Astrocyte (in vitro differentiated cells and primary cell): ENCODE measurements around the gene LRRC10. TPM values are rescaled to one million over a fixed set of nuclear protein-coding genes. Genes with fewer than 3 reads are reported as not detected.

ENCODE experiments used
- DNase-seq: peaks from one replicate; pipeline ENCODE4 v3.0.0-alpha.2; 2010; ENCODE audit warnings: low read depth
- FAIRE-seq: peaks from 2 replicates; lab custom pipeline; 2011; peaks lifted over from hg19 to GRCh38; lab: Jason Lieb, UNC
- H2AFZ ChIP-seq: 2 replicates; pipeline ENCODE4 v1.6.0; 2012; ENCODE audit warnings: low read depth, low read length, inconsistent platforms
- H3K27ac ChIP-seq: 2 replicates; pipeline ENCODE4 v1.5.1; 2011; ENCODE audit warnings: low read depth, low read length, inconsistent platforms
- H3K27me3 ChIP-seq: 2 replicates; pipeline ENCODE4 v1.6.0; 2011; ENCODE audit warnings: low read length, inconsistent platforms; ENCODE audit not compliant: insufficient read depth
- H3K36me3 ChIP-seq: 2 replicates; pipeline ENCODE4 v1.5.1; 2011; ENCODE audit warnings: low read length, inconsistent platforms; ENCODE audit not compliant: insufficient read depth
- H3K4me1 ChIP-seq: 2 replicates; pipeline ENCODE4 v1.5.1; 2011; ENCODE audit warnings: low read length, inconsistent platforms; ENCODE audit not compliant: insufficient read depth
- H3K4me2 ChIP-seq: 2 replicates; pipeline ENCODE4 v1.6.0; 2012; ENCODE audit warnings: low read length, inconsistent platforms
- H3K4me3 ChIP-seq: 2 replicates; pipeline ENCODE4 v1.5.1; 2011; ENCODE audit warnings: low read depth, mild to moderate bottlenecking, low read length, inconsistent platforms; ENCODE audit not compliant: insufficient read depth
- H3K79me2 ChIP-seq: 2 replicates; pipeline ENCODE4 v1.6.0; 2012; ENCODE audit warnings: mild to moderate bottlenecking, low read length, inconsistent platforms; ENCODE audit not compliant: insufficient read depth
- H3K9ac ChIP-seq: 2 replicates; pipeline ENCODE4 v1.6.0; 2012; ENCODE audit warnings: mild to moderate bottlenecking, low read length, inconsistent platforms
- H3K9me3 ChIP-seq: 2 replicates; pipeline ENCODE4 v1.5.1; 2012; ENCODE audit warnings: low read depth, mild to moderate bottlenecking, low read length, inconsistent platforms; ENCODE audit not compliant: insufficient read depth
- H4K20me1 ChIP-seq: 2 replicates; pipeline ENCODE4 v1.6.0; 2012; ENCODE audit warnings: low read length, inconsistent platforms; ENCODE audit not compliant: insufficient read depth
- H3K27ac Mint-ChIP-seq: one replicate; pipeline ENCODE4 v1.8.0; 2021; ENCODE audit warnings: mild to moderate bottlenecking, mixed read lengths; ENCODE audit not compliant: unreplicated experiment
- H3K27me3 Mint-ChIP-seq: one replicate; pipeline ENCODE4 v1.8.0; 2021; ENCODE audit warnings: low read depth, mixed read lengths; ENCODE audit not compliant: unreplicated experiment
- H3K36me3 Mint-ChIP-seq: one replicate; pipeline ENCODE4 v1.8.0; 2021; ENCODE audit warnings: low read depth, mixed read lengths; ENCODE audit not compliant: unreplicated experiment
- H3K4me1 Mint-ChIP-seq: one replicate; pipeline ENCODE4 v1.8.0; 2021; ENCODE audit warnings: low read depth, mixed read lengths; ENCODE audit not compliant: unreplicated experiment
- H3K4me3 Mint-ChIP-seq: one replicate; pipeline ENCODE4 v1.8.0; 2021; ENCODE audit warnings: mild to moderate bottlenecking, moderate library complexity, mixed read lengths; ENCODE audit not compliant: unreplicated experiment
- H3K9me3 Mint-ChIP-seq: one replicate; pipeline ENCODE4 v1.8.0; 2021; ENCODE audit warnings: mild to moderate bottlenecking, mixed read lengths; ENCODE audit not compliant: unreplicated experiment
- CTCF ChIP-seq: IDR thresholded peaks from 2 replicates; pipeline ENCODE4 v1.5.1; 2011; ENCODE audit warnings: low read depth, mild to moderate bottlenecking, inconsistent platforms, low read length, moderate library complexity; ENCODE audit not compliant: insufficient read depth
- EZH2 ChIP-seq: IDR thresholded peaks from 2 replicates; pipeline ENCODE4 v1.6.1; 2012; ENCODE audit warnings: mild to moderate bottlenecking, low read length, inconsistent platforms; ENCODE audit not compliant: insufficient read depth
- total RNA-seq: library from RNA; stranded (reverse); gene quantifications from 2 replicates; pipeline ENCODE4 v1.2.1, GENCODE V29; 2021

The LRRC10 gene
- total RNA-seq, 1 donor from 2014 or later = not detected

DNA sequence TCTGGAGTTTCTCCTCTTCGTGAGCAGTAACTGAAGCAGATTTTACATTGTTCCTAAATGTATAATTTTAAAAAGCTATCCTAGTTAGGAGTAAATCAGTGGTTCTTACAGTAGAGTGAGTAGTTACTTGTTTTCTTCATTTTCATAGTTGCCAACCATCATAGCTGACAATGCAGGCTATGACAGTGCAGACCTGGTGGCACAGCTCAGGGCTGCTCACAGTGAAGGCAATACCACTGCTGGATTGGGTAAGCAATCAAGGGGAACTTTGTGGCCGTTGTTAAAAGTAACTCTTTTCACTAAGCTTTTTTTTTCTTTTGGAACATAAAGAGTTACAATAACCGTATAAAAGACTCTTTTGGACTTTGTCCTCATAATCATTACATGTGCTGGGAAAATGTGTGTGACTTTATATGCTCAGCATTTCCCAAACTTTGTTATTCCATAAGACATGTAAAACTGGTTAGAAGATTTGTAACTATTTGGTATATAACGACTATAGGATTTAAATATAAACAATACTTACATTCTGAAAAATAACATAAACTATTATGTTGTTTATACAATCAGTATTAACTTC is 12.4 kb downstream of the LRRC10 start:
- H3K79me2 ChIP-seq = peaks cover 16% of the 10 kb centered on the region
- no peaks in the 10 kb centered on the region for H3K27me3 ChIP-seq
- no peak for FAIRE-seq
- no peak overlapping the region for H3K4me3 ChIP-seq
- no peak for DNase-seq
- Mint-ChIP-seq H3K9me3 (no peaks in the 10 kb centered on the region), H3K4me3 (no peak overlapping the region), H3K4me1 (no peaks in the 10 kb centered on the region), H3K27me3 (no peaks in the 10 kb centered on the region), H3K36me3 (peaks cover 26% of the 10 kb centered on the region), H3K27ac (no peak overlapping the region)
- peaks cover 42% of the 10 kb centered on the region for H4K20me1 ChIP-seq
- H3K4me1 ChIP-seq = no peaks in the 10 kb centered on the region
- TF ChIP-seq EZH2 (no peak), CTCF (no peak)
- H3K36me3 ChIP-seq = peaks cover 80% of the 10 kb centered on the region
- H2AFZ ChIP-seq = no peak overlapping the region
- no peak overlapping the region for H3K4me2 ChIP-seq
- H3K9me3 ChIP-seq = no peaks in the 10 kb centered on the region
- no peak overlapping the region for H3K27ac ChIP-seq
- no peak overlapping the region for H3K9ac ChIP-seq

- Histone ChIP-seq H3K9me3 (no peaks in the 10 kb centered on the region), H3K27me3 (no peaks in the 10 kb centered on the region), H2AFZ (no peak overlapping the region), H3K27ac (no peak overlapping the region), H3K4me3 (no peak overlapping the region), H3K9ac (no peak overlapping the region), H4K20me1 (peaks cover 46% of the 10 kb centered on the region), H3K36me3 (peaks cover 86% of the 10 kb centered on the region), H3K4me1 (no peaks in the 10 kb centered on the region), H3K4me2 (no peak overlapping the region), H3K79me2 (peaks cover 29% of the 10 kb centered on the region)
- no peak overlapping the region for H3K4me3 Mint-ChIP-seq
- H3K27me3 Mint-ChIP-seq = no peaks in the 10 kb centered on the region
- no peaks in the 10 kb centered on the region for H3K9me3 Mint-ChIP-seq
- no peak overlapping the region for H3K27ac Mint-ChIP-seq
- FAIRE-seq (no peak), DNase-seq (no peak)
- peaks cover 22% of the 10 kb centered on the region for H3K36me3 Mint-ChIP-seq
- no peaks in the 10 kb centered on the region for H3K4me1 Mint-ChIP-seq
- TF ChIP-seq CTCF = no peak
- TF ChIP-seq EZH2 = no peak
These were observed 15.0 kb downstream of the LRRC10 start for GRCh38 chr12:69595689-69596088.

GRCh38 chr12:69589082-69589481 is 21.6 kb downstream of the LRRC10 start:
- Histone ChIP-seq H3K4me1 (no peaks in the 10 kb centered on the region), H3K36me3 (peaks cover 67% of the 10 kb centered on the region), H3K4me3 (no peak overlapping the region), H3K9me3 (no peaks in the 10 kb centered on the region), H3K4me2 (no peak overlapping the region), H3K9ac (no peak overlapping the region), H3K27ac (no peak overlapping the region), H4K20me1 (peaks cover 39% of the 10 kb centered on the region), H3K79me2 (peaks cover 70% of the 10 kb centered on the region), H3K27me3 (no peaks in the 10 kb centered on the region), H2AFZ (no peak overlapping the region)
- no peak overlapping the region for H3K4me3 Mint-ChIP-seq
- no peak for FAIRE-seq
- H3K4me1 Mint-ChIP-seq = no peaks in the 10 kb centered on the region
- no peaks in the 10 kb centered on the region for H3K27me3 Mint-ChIP-seq
- TF ChIP-seq CTCF (no peak), EZH2 (no peak)
- DNase-seq = no peak
- no peaks in the 10 kb centered on the region for H3K9me3 Mint-ChIP-seq
- peaks cover 11% of the 10 kb centered on the region for H3K36me3 Mint-ChIP-seq
- no peak overlapping the region for H3K27ac Mint-ChIP-seq
